K562 (cell line): ENCODE results near the gene ERF. TPM values are rescaled to one million over a fixed set of nuclear protein-coding genes. Genes with fewer than 3 reads are reported as not detected.
A peak's percentile ranks its signal among the peaks of the same experiment; 100 is the strongest.

Experiments
- CEBPG ChIP-seq, 3 experiments: fragments of 200-800 bp in 1 of 3; sonication (Bioruptor generic) in 1 of 3; sonication (generic) in 1 of 3; formaldehyde crosslinking in 1 of 3; IDR thresholded peaks in 2 of 3; conservative IDR thresholded peaks in 1 of 3; 2 replicates each; pipeline versions ENCODE4 v1.6.1 to v1.8.0; 2016 to 2022; ENCODE audit warnings: missing compliant biosample characterization in 2 of 3, missing genetic modification characterization in 2 of 3, mild to moderate bottlenecking in 1 of 3, missing genetic modification reagents in 1 of 3
- GTF2A2 ChIP-seq: IDR thresholded peaks from 2 replicates; pipeline ENCODE4 v1.6.1; 2016; ENCODE audit warnings: mild to moderate bottlenecking, missing genetic modification characterization, missing compliant biosample characterization
- KDM5B ChIP-seq: fragments of 200-600 bp; sonication (generic); IDR thresholded peaks from 2 replicates; pipeline ENCODE4 v1.6.1; 2012; ENCODE audit warnings: low read depth, mild to moderate bottlenecking, moderate library complexity, low read length, control low read depth, inconsistent platforms; ENCODE audit not compliant: insufficient replicate concordance
- KLF16 ChIP-seq: IDR thresholded peaks from 2 replicates; pipeline ENCODE4 v1.6.1; 2016; ENCODE audit warnings: antibody characterized with exemption
- PBX2 ChIP-seq, 2 experiments: IDR thresholded peaks in 1 of 2; conservative IDR thresholded peaks in 1 of 2; 2 replicates each; pipeline ENCODE4 v1.6.1; 2016; ENCODE audit warnings: low read depth in 2 of 2, mild to moderate bottlenecking in 1 of 2, missing compliant biosample characterization in 1 of 2, missing genetic modification characterization in 1 of 2, moderate library complexity in 1 of 2
- STAG1 ChIP-seq: sonication (generic); formaldehyde crosslinking; IDR thresholded peaks from 2 replicates; pipeline ENCODE4 v1.5.0; 2020; ENCODE audit warnings: missing genetic modification reagents, borderline replicate concordance
- TFE3 ChIP-seq: fragments of 450-650 bp; formaldehyde crosslinking; IDR thresholded peaks from 2 replicates; pipeline ENCODE4 v1.4.0; 2020; ENCODE audit warnings: mild to moderate bottlenecking, mixed read lengths
- ZBTB9 ChIP-seq: fragments of 450-650 bp; formaldehyde crosslinking; IDR thresholded peaks from 2 replicates; pipeline ENCODE4 v1.4.0; 2020; ENCODE audit warnings: mild to moderate bottlenecking, moderate library complexity
- ZEB2 ChIP-seq: fragments of 450-650 bp; IDR thresholded peaks from 2 replicates; pipeline ENCODE4 v1.6.1; 2016
- polyA plus RNA-seq, 8 experiments: library from polyadenylated mRNA; depleted of rRNA in 4 of 8; stranded (reverse) in 5 of 8; unstranded in 3 of 8; fragments of >200 nt; fragmentation: Nextera tagmentation in 2 of 8; fragmentation: Illumina TruSeq in 1 of 8; extraction: Ambion mirVana in 2 of 8; extraction: Trizol in 1 of 8; gene quantifications; 2 replicates each; pipeline versions ENCODE4 v1.2.1 to v1.2.3, GENCODE V29; 2011 to 2014; ENCODE audit warnings: inconsistent platforms in 1 of 8, missing spikeins in 1 of 8
- total RNA-seq, 7 experiments: library from RNA; depleted of rRNA in 6 of 7; stranded (reverse); fragments of >200 nt in 6 of 7; fragmentation: Illumina TruSeq in 2 of 7; extraction: Trizol in 2 of 7; gene quantifications; 2 replicates each; pipeline versions ENCODE4 v1.2.1 to v1.2.3, GENCODE V29; 2011 to 2021; ENCODE audit warnings: low replicate concordance in 1 of 7
- TF ChIP-seq, protein P1 (sequence below): fragments of 250-450 bp; sonication (Bioruptor Pico); IDR thresholded peaks from 2 replicates; pipeline ENCODE4 v1.5.1; 2021; ENCODE audit warnings: mild to moderate bottlenecking
- TF ChIP-seq, protein P2 (sequence below), 2 experiments: fragments of 450-650 bp; IDR thresholded peaks; 2 replicates each; pipeline ENCODE4 v1.6.1; 2018; ENCODE audit warnings: mild to moderate bottlenecking in 2 of 2, low read depth in 1 of 2; ENCODE audit not compliant: partially characterized antibody in 2 of 2

Gene ERF
- total and polyA plus RNA-seq, 9 of the 15 experiments (the other 6 are each of a cell fraction or from before 2014, with no cell fraction given): 0.03 to 75.4 (median 27.0) TPM

DNA sequence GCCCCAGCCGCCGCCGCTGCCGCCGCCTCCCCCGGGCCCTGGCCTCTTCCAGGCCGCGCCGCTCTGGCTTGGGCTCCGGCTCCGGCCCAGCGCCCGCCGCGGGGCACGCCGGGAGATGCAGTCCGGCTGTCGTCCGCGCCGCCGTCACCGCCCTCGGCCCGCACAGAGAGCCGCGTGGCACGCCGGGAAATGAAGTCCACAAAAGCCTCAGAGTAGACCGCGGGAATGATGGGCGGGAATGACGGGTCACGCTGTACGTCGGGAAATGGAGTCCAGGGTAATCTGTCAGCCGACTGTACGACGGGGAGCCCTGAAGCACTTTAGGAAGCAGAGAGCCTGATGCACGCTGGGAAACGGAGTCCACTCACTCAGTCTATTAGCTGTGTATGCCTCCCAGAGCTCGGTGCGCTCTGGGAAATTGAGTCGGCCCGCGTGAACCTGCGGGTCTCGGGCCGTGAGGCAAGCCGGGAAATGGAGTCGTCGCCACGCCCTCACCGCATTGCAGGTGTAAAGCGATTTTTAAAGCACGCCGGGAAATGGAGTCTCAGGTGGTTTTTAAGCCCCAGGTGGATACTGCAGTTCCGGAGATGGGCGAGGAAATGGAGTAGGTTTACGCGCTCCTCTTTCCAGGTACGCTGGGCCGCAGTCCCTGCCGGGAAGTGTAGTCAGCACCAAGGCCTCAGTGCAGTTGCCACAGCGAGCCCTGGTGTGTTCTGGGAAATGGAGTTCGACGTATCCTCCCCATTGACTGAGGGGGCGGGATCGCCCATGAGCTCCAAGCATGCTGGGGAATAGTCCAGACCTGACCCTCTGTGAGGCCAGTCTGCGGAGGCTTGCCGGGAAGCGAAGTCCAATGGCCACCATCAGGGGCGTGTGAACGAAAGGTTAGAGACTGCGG is 12.2 kb downstream of the ERF start, which contains the start of gene GSK3A (continued):
- TF ChIP-seq, protein P1, sequence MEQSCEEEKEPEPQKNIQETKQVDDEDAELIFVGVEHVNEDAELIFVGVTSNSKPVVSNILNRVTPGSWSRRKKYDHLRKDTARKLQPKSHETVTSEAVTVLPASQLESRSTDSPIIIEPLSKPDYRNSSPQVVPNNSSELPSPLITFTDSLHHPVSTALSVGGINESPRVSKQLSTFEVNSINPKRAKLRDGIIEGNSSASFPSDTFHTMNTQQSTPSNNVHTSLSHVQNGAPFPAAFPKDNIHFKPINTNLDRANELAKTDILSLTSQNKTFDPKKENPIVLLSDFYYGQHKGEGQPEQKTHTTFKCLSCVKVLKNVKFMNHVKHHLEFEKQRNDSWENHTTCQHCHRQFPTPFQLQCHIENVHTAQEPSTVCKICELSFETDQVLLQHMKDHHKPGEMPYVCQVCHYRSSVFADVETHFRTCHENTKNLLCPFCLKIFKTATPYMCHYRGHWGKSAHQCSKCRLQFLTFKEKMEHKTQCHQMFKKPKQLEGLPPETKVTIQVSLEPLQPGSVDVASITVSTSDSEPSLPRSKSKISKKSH: no peak
- no peak for TF ChIP-seq GTF2A2 (tag)
- TF ChIP-seq PBX2 (CRISPR knock-in tag; IDR thresholded peaks at IDR 0.05; ENCODE audit: low read depth): peak; percentile 73
- peak; percentile 71 for TF ChIP-seq PBX2 (tag; conservative IDR thresholded peaks at IDR 0.05; ENCODE audit: low read depth)
- TF ChIP-seq ZBTB9 (CRISPR knock-in tag): peak; percentile 66; the same call in 1 of the 2 replicates
- no peak for TF ChIP-seq STAG1 (CRISPR knock-in tag)
- TF ChIP-seq CEBPG (CRISPR knock-in tag; IDR thresholded peaks at IDR 0.05): peak; percentile 57; the same call in 1 of the 2 replicates
- TF ChIP-seq CEBPG (tag; conservative IDR thresholded peaks at IDR 0.05 in 1 of 2, IDR thresholded peaks at IDR 0.05 in 1 of 2): peak; percentile 63 to 82; a peak in 3 of 4 replicates
- peak; percentile 98 for TF ChIP-seq KDM5B
- TF ChIP-seq, protein P2, sequence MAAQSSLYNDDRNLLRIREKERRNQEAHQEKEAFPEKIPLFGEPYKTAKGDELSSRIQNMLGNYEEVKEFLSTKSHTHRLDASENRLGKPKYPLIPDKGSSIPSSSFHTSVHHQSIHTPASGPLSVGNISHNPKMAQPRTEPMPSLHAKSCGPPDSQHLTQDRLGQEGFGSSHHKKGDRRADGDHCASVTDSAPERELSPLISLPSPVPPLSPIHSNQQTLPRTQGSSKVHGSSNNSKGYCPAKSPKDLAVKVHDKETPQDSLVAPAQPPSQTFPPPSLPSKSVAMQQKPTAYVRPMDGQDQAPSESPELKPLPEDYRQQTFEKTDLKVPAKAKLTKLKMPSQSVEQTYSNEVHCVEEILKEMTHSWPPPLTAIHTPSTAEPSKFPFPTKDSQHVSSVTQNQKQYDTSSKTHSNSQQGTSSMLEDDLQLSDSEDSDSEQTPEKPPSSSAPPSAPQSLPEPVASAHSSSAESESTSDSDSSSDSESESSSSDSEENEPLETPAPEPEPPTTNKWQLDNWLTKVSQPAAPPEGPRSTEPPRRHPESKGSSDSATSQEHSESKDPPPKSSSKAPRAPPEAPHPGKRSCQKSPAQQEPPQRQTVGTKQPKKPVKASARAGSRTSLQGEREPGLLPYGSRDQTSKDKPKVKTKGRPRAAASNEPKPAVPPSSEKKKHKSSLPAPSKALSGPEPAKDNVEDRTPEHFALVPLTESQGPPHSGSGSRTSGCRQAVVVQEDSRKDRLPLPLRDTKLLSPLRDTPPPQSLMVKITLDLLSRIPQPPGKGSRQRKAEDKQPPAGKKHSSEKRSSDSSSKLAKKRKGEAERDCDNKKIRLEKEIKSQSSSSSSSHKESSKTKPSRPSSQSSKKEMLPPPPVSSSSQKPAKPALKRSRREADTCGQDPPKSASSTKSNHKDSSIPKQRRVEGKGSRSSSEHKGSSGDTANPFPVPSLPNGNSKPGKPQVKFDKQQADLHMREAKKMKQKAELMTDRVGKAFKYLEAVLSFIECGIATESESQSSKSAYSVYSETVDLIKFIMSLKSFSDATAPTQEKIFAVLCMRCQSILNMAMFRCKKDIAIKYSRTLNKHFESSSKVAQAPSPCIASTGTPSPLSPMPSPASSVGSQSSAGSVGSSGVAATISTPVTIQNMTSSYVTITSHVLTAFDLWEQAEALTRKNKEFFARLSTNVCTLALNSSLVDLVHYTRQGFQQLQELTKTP (IDR thresholded peaks at IDR 0.05; ENCODE audit: low read depth in 1 of 2, partially characterized antibody in 2 of 2): peak; percentile 61 to 100
- no peak for TF ChIP-seq KLF16
- no peak for TF ChIP-seq TFE3
- TF ChIP-seq ZEB2: peak; percentile 96
